Psoas muscle (tissue), 8 donors: ENCODE measurements around the gene NT5C1A. TPM values are rescaled to one million over a fixed set of nuclear protein-coding genes. Genes with fewer than 3 reads are reported as not detected.

Experiments
- ATAC-seq, 4 donors: fragments of 200-7000 bp; cut with Tn5 transposase; one replicate each; pipeline ENCODE4 v1.9.1; 2020; ENCODE audit warnings: moderate library complexity in 3 of 4, mild to moderate bottlenecking in 2 of 4
- DNase-seq, 2 donors: peaks; one replicate each; pipeline ENCODE4 v3.0.0-alpha.2; 2020
- H3K27ac ChIP-seq: fragments of 200-600 bp; one replicate; pipeline ENCODE4 v1.8.0; 2022
- H3K27me3 ChIP-seq, 3 donors: fragments of 200-600 bp in 1 of 3; one replicate each; pipeline versions ENCODE4 v1.6.1 to v1.8.0; 2013 to 2022; ENCODE audit warnings: low read length in 2 of 3, mild to moderate bottlenecking in 2 of 3, moderate library complexity in 1 of 3; ENCODE audit not compliant: insufficient read depth in 3 of 3
- H3K36me3 ChIP-seq, 2 donors: fragments of 200-600 bp in 1 of 2; one replicate each; pipeline versions ENCODE4 v1.6.1 to v1.8.0; 2013 to 2022; ENCODE audit warnings: low read depth in 1 of 2, mild to moderate bottlenecking in 1 of 2, moderate library complexity in 1 of 2; ENCODE audit not compliant: insufficient read depth in 1 of 2
- H3K4me1 ChIP-seq: fragments of 200-600 bp; one replicate; pipeline ENCODE4 v1.8.0; 2022
- H3K4me3 ChIP-seq: fragments of 200-600 bp; one replicate; pipeline ENCODE4 v1.8.0; 2022; ENCODE audit warnings: mild to moderate bottlenecking
- H3K9me3 ChIP-seq: fragments of 200-600 bp; one replicate; pipeline ENCODE4 v1.8.0; 2022
- CTCF ChIP-seq: fragments of 200-600 bp; IDR thresholded peaks from one replicate; pipeline ENCODE4 v1.8.0; 2022; ENCODE audit warnings: antibody characterized with exemption
- WGBS, 3 donors: extraction: QIAGEN DNeasy Blood & Tissue Kit; methylation state at CpG; one replicate each; pipeline versions ENCODE4 v1.1.6 to v1.1.7; 2013; 5-methylcytosine and 5-hydroxymethylcytosine counted together
- intact Hi-C, 2 donors: fragments of 100-400 bp; cut with DNase I; formaldehyde crosslinking; loops; one replicate each; pipeline versions ENCODE4 v1.11.0 to v1.14.2; 2022
- polyA plus RNA-seq, 3 donors: library from polyadenylated mRNA; stranded (reverse); fragments of 200-250 nt; gene quantifications; one replicate each; pipeline ENCODE4 v1.2.3, GENCODE V29; 2013
- total RNA-seq, 4 donors: library from RNA; stranded (reverse); fragmentation: NEBNext Ultra II Directional in 2 of 4; extraction: Animal tissue kit (Norgen Biotek cat#: 25700) in 2 of 4; gene quantifications; one replicate each; pipeline versions ENCODE4 v1.2.1 to v1.2.4, GENCODE V29; 2021 to 2023
- donor health status: healthy with polysubstance abuse.
- donor health status: DM: no; HTN: no; CAD: no; lungs with moderate emphysema.
- donor health status: Bipolar disorder and iron deficiency.
- donor health status: healthy.
- donor health status: DM: yes; HTN: yes; CAD: no.
- donor health status: DM: no; HTN: no; CAD: no.
- donor health status: DM: no; HTN: no; CAD: no.
- donor health status: DM: yes; HTN: yes; CAD: no.

The NT5C1A gene
- total and polyA plus RNA-seq, 7 donors: 1.2 to 112 (median 35.0) TPM

DNA sequence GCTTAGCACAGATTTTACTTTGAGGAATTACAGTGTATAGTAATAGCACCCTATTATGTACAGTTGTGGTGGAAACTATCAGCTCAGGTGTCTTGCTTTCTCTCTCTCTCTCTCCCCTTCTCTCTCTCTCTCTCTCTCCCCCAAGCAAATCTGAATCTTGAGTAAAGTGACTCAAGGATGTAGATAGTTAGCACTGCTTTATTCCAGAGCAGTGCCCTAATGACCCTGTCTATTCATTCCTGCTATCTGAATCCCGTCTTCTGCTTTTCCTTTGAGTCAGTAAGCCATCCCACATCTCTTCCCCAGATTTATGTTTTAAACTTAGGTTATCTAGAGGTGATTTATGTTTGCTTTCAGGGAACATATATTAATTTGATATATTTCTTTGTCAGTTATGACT is 24.5 kb upstream of the NT5C1A start:
- H3K36me3 ChIP-seq: no peaks in the 10 kb centered on the region
- ATAC-seq: no peak
- peaks cover 29% of the 10 kb centered on the region for H3K4me1 ChIP-seq
- WGBS, 3 donors: 50 to 82% (median 53%) methylated on average over 1 of the region's 1 CpG
- TF ChIP-seq CTCF: no peak
- DNase-seq: no peak
- intact Hi-C loops: loop anchor here in 1 of 2 donors (5.0 kb wide), 1 partner anchor 39 kb away; no protein-coding TSS in a partner anchor
- H3K4me3 ChIP-seq: no peak overlapping the region
- H3K27ac ChIP-seq: peak overlapping the region; percentile 85
- H3K9me3 ChIP-seq: no peaks in the 10 kb centered on the region
- H3K27me3 ChIP-seq: no peaks in the 10 kb centered on the region

DNA sequence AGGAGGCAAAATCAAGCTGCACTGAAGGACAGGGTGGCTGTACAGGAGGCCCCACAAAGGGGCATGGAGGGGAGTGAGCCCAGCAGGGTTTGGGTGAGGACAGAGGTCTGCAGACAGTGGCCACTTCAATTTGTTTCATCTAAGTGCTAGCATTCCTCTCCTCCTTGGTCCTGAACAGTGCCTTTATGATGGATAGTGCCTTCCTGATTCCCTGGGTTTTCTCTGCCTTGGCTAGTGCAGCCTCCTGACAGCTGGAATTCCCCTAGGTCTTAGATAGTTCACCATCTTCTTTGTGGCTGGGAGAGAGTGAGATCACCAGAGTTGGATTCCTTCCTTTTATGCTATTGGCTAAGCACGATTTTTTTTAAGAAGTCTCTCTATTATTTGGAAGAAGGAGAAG is 23.1 kb upstream of the NT5C1A start:
- Histone ChIP-seq H3K27ac (peak overlapping the region; percentile 85), H3K4me1 (peaks cover 34% of the 10 kb centered on the region), H3K36me3 (no peaks in the 10 kb centered on the region), H3K4me3 (no peak overlapping the region), H3K9me3 (no peaks in the 10 kb centered on the region), H3K27me3 (peaks cover 0 to 5% (median 0%) of the 10 kb centered on the region in 3 donors)
- no peak for DNase-seq
- intact Hi-C loops: loop anchor here in 1 of 2 donors (5.0 kb wide), 1 partner anchor 38 kb away; no protein-coding TSS in a partner anchor
- WGBS, 3 donors: 7 to 12% (median 11%) methylated on average over 1 of the region's 1 CpG
- TF ChIP-seq CTCF: no peak
- ATAC-seq: peak in 2 of 4 donors; percentile 3 to 5

DNA sequence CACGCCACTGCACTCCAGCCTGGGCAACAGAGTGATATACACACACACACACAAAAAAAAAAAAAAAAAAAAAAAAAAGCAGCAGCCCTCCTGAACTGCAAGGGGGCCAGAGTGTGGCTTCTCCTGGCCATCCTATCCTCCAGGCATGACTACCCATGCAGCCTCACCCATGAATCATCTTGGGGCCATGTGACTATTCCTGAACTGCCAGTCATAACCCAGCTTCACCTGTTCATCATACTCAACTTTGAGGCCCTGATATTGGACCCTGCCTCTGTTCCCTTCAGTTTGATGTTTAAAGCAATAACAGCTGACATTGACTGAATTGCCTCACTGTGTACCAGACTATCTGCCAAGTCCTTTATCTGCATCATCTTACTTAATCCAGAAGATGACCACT is 22.1 kb upstream of the NT5C1A start:
- no peak for TF ChIP-seq CTCF
- H3K9me3 ChIP-seq: no peaks in the 10 kb centered on the region
- no peak overlapping the region for H3K4me3 ChIP-seq
- H3K36me3 ChIP-seq: no peaks in the 10 kb centered on the region
- 36 to 71% (median 57%) methylated on average over 1 of the region's 1 CpG for WGBS, 3 donors
- intact Hi-C loops: no loop called here
- peaks cover 34% of the 10 kb centered on the region for H3K4me1 ChIP-seq
- peaks cover 0 to 5% (median 0%) of the 10 kb centered on the region in 3 donors for H3K27me3 ChIP-seq
- H3K27ac ChIP-seq: peak overlapping the region; percentile 85
- ATAC-seq (peak; percentile 88 to 90 (median 90)), DNase-seq (peak in 1 of 2 donors; percentile 77)

- intact Hi-C loops: loop anchor here in 1 of 2 donors (2.0 kb wide), 1 partner anchor 20 kb away; the partner anchor contains the start of gene NT5C1A
- Histone ChIP-seq H3K4me1 (peaks cover 34% of the 10 kb centered on the region), H3K9me3 (no peaks in the 10 kb centered on the region), H3K27ac (peak overlapping the region; percentile 85), H3K36me3 (no peaks in the 10 kb centered on the region), H3K27me3 (peaks cover 0 to 5% (median 0%) of the 10 kb centered on the region in 3 donors), H3K4me3 (peak overlapping the region; percentile 53)
- 24 to 33% (median 32%) methylated on average over 55 to 56 of the region's 56 CpGs for WGBS, 3 donors
- DNase-seq (no peak), ATAC-seq (no peak)
- TF ChIP-seq CTCF: no peak
Observed at GRCh38 chr1:39692152-39693074, 20.5 kb upstream of the NT5C1A start.
